Ramos (cell line): Measurements from ENCODE around the gene ADGRL2.

Experiments
- in situ Hi-C: fragments of 300-500 bp; cut with MboI; formaldehyde crosslinking; loops from one replicate; pipeline ENCODE4 v1.14.3; 2022; ENCODE audit warnings: low sequenced_read_pairs; ENCODE audit not compliant: unreplicated experiment

ADGRL2 gene

DNA sequence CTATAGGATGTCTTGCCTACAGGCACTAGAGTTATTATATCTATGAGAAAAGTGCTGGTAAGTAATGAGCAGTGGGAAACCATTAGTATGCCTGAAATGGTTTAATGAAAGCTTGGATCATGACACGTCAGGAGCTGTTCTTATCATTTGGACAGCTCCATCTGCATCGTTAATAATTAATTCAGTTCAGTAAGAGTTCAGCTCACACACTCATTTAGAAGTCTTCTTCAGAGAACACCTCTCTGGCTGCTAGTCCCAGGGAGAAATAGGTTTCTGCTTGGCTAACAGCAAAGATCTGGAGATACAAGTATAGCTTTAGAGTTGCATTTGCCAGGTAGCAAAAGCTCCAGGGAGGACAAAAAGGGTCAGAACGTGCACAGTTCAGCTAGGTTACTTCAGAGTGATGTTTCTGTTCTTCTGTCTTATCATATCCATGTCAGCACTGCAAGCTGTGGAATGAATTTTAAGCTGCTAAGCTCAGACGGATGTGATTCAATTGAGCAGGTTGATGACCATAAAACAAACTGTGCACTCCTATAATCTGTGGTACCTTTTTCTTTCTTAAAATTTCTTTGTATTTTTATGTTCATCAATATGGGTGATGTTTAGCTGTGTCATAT is 173.6 kb downstream of the ADGRL2 start:
- in situ Hi-C loops = no loop called here

DNA sequence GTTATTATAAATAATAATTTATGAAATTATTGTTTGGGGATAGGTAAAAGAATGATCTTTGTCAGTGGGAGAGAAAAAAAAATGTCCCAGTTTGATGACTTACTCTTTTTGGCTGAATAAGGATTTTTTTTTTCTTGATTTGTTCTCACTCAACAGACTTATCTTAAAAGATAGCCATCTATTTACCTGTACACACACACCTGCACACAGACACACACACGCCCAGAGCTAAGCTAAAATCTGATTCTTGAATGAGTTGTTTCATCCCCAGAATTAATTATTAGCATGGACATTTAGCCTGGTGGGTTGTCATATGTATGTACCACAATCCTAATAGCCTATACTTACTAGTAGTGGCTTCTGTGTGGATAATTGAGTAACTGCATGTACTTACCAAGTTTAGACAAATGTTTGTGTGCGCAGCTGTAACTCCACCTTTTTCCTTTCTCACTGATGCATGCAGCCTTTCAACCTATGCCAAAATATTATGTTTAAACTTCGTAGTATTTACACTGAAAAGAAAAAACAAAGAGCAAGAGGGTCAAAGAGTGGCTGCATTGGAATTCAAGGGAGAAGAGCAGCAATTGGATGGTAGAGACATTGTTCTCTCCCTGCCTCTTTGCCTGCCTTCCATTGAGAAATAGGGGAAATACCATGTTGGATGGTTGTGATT is 174.3 kb downstream of the ADGRL2 start:
- in situ Hi-C loops = no loop called here

DNA sequence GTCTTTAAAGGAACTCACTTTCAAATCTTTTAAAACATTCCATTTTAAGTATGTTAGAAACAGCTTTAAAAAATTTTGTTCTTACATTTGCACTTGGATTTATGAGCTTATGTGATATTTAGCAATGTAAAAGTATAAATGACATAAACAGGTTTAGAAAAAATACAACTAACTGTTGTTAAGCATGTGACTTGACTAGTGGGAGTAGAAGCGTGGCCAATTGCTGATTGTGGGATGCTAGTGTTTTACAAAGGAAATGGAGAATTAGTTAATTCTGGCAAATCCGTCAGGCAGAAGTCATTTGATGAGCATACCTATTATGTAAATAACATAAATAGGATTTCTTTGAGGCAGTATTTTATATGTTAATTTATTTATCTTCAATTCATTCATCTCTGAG is 175.8 kb downstream of the ADGRL2 start:
- in situ Hi-C loops = no loop called here

DNA sequence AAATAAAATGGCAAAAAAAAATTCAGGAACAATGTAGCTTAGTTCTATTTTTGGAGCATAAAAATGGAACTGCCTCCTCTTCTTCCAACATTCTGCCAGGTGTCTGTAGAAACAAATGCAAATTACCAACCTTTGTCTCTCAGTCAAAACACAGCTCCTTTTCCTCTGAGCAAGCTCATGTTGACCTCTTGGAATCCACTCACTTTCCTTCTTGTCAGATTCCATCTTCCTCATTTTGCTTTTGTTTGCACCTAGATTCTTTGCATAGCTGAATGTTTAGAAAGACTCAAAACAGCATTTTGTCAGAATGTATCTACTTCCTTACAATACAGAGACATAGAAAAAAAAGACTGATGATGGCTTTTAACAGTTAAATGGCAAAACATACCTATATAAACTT is 178.2 kb downstream of the ADGRL2 start:
- in situ Hi-C loops = no loop called here

DNA sequence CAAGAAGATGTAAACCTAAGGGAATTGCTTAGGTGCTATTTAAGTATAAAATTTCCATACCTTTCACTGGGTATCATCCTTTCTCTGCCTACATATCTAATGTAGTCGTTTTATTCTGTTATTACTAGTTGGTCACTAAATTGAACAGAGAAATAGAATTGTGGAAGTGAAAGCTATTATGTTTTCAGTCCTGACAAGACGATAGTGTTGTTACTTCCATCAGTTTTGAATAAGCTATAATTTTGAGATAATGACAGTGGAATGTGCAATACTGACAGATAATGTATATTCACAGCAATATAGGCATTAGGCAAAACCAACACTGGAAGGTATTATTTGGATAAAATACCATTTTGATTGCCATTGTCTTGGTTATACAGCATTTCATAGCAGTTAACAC is 181.8 kb downstream of the ADGRL2 start:
- in situ Hi-C loops = no loop called here

DNA sequence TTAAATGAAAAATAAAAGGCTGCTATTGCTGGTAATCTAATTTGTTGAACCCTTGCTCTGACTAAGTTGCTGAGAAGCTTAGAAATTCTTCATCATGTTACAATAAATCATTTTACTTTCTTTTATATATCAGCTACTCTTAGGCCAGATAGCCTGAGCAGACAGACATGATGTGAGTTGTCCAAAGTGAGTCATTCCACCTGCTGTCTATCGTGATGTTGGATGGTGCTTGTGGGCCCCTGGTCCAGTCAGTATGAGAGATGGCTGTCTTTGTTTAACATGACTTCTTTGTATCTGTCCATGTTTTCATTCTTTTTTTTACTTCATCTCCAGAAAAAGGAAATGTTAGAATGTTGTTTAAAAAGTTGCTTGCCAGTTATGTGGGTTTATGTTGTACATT is 188.8 kb downstream of the ADGRL2 start:
- in situ Hi-C loops = no loop called here

DNA sequence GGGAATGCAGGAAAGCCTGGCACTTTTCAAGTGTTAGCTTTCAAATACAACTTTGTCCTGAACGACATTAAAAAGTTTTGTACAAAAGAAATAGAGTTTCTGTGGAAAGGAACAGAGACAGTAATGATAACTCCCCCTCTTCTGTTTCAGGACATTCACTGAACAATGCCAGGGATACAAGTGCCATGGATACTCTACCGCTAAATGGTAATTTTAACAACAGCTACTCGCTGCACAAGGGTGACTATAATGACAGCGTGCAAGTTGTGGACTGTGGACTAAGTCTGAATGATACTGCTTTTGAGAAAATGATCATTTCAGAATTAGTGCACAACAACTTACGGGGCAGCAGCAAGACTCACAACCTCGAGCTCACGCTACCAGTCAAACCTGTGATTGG is 189.5 kb downstream of the ADGRL2 start:
- in situ Hi-C loops = no loop called here

DNA sequence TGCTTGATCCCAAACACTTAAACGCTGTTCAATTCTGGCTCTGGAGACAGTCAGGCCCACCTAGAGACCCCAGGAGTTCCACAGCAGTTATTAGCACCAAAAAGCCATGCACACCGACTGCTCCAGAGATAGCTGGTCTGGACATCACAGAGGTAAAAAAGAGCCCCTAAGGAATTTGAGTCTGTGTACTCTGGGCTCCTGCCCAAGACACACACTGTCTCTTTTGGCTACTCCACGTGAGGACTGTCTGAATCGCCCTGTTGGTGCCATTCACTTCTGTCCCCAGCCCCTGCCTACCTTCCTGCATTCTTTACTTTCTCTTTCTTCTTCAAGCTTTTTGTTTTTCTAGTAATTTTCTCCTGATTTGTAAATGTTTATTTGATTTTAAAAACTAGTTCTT is 197.4 kb downstream of the ADGRL2 start:
- in situ Hi-C loops = no loop called here

DNA sequence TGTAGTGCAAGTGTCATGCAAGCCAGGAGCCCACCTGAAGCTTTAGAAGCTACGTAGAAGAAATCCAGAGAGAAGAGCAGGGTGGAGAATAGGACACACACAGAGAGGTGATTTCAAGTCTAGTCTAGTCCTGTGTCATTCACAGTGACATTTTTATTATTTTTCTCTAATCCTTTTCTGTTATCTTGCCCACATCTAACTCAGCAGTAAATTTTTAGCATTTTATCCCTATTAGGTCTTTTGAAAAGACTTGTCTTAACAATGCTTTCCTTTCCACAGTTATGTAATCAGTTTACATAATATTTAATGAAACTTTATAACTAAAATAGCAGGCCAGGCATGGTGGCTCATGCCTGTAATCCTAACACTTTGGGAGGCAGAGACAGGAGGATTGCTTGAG is 198.6 kb downstream of the ADGRL2 start:
- in situ Hi-C loops = no loop called here

DNA sequence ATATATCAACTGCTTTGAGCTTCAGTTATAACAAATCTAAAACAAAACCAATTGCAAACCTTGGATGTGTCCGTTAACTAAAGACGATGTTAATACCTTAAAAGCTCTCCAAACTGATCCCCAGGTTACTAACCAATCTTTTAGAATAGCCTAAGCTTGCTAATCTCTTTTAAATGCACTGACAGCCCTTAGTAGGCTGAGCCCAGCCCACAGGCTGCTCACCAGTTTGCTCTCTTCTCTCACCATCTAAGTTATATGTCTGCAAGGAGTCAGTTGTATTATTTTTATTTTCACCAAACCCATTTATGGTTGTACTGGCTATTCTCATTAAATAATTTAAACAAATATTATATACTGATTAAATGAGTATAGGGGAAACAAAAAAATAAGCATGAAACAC is 199.5 kb downstream of the ADGRL2 start:
- in situ Hi-C loops = no loop called here

DNA sequence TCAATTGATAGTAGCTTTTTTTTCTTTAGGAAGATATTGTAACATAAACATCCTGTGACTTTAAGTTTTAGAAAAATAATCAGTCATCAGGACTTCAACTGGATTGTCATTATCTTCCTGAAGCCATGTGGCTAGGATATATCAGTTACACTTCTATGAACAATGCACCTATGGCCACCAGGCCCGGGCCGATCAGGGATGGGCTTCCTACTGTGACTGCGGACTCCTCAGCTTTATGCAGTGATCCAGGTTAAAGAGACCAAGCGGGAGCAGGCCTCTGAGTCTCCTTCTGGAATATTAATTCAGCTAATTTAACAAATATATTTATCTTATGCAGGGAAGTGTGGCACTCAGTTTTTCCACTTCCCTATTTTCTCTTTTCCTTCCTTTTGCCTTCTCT is 200.6 kb downstream of the ADGRL2 start:
- in situ Hi-C loops = no loop called here

DNA sequence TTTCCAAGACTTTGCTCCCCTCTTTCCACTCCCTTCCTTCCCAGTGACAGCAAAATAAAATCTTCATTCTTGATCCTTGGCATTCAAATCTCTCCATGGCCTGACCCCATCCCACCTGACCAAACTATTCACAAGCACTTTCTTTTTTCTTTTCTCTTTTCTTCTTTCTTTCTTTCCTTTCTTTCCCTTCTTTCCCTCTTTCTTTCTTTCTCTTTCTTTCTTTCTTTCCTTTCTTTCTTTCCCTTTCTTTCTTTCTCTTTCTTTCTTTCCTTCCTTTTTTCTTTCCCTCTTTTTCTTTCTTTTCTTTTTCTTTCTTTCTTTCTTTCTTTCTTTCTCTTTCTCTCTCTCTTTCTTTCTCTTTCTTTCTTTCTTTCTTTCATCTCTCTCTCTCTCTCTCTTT is 207.1 kb downstream of the ADGRL2 start:
- in situ Hi-C loops = no loop called here

DNA sequence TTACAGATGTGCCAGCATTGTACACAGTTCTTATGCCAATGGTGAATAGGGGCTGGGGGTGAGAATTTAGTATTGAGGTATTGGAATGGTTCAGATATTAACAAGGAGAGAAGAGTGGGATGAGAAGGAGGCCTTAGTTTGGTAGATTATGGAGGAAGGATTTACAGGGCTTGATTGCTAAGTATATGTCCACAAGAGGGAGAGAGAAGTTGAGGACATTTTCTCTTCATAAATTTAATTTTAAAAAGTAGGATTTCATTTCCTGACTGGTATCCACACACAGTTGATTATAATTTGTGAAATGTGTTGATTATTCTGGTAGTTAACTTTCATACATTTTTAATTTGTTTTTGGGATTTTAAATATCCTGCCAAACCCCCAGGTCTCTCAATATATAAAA is 213.0 kb downstream of the ADGRL2 start:
- in situ Hi-C loops = no loop called here

DNA sequence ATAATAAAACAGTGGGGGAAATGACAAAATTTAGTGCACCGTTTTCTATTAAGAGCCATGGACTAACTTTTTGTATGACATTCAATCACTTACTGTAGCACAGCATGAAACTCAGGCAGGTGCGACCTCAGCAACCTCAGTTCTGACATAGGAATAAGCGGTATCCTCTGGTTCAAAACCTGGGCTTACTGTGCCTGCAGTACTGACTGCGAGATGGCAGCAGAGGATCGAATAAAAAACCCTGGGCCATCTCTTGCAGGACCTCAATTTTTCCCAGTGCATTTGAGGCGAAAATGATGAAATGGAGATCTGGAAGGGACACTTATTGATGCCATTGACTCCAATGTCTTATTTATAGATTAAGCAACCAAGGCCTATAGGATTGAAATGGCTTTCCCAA is 214.7 kb downstream of the ADGRL2 start:
- in situ Hi-C loops = no loop called here

DNA sequence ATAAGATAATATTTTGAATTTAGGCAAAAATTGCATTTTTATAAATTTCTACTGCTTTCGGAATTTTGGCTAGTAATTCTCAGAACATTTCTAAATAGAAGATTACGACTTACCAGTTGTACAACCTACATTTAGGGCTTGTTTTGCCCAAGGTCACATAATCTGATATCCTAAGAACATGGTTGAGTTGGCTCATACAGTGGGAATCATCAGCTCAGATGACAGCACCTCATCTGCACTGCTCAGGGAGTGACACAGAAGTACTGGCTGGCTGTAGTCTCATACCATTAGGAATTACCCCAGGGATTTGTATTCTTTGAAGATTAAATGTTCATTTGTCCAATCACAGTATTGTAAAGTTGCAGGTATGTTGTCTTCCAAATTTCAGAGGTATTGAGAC is 217.6 kb downstream of the ADGRL2 start:
- in situ Hi-C loops = no loop called here

DNA sequence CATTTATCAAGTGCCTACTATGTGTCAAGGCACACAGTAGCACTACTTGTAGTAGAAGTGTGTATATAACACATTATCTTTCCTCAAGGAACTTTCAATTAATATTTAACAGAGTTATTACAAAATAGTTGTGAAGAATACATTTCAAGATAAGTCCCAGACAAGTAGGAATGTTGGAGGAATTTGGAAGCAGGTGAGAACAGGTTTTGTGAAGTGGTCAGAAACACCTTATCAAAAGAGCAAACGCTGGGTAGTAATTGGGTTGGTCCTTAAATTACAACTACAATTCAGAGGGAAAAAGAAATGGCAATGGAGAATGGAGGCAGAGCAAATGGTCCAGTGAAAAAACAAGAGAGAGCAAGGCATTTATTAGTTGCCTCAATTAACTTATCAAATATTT is 218.8 kb downstream of the ADGRL2 start:
- in situ Hi-C loops = no loop called here

DNA sequence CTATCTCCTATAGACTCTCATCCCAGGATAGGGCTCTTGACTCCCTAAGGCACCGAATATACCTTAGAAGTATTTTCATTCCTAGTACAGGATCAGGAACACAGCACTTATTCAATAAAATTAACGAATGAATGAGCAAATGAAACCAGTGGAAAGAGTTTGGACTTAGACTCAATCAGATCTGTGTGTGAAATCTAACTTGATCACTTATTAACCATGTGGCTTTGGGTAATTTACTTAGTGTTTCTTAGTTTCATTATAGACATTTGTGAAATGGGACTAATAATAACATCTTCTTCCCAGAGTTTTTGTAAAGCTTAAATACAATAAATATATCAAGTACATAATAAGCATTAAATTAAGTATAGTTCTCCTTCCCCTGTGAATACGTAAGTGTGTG is 230.1 kb downstream of the ADGRL2 start:
- in situ Hi-C loops = no loop called here

DNA sequence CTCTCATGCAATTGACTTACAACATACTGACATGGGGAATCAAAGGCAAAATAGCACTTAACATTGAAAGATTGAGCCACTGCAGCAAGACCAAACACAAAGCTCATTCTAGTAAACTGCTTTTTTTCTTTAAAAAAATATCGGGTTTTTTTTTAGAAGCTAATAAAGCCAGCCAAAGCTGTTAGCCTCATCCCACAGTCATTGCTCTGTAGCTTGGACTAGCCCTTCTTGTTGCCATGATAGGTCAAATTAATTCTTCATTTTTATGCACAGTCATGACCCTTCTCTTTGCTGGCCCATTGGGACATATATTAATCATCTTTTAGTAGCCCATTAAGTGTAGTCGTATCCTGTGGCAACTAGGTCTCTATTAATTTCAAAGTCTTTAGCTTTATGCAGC is 231.3 kb downstream of the ADGRL2 start:
- in situ Hi-C loops = no loop called here

DNA sequence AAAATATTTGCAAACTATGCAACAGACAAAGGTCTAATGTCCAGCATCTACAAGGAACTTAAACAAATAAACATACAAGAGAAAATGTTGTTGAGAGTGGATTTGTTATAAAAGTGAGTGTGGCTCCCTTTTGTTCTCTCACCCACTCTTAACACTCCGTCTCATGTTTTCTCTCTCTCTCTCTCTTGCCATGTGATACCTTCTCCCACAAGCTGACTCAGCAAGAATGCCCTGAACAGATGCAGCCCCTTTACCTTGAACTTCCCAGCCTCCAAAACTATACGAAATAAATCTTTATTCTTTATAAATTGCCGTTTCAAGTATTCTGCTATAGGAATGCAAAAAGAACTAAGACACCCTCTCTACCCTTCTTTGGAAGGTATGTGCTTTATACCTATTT is 234.1 kb downstream of the ADGRL2 start:
- in situ Hi-C loops = no loop called here
